Kidney glomerular epithelial cell (primary cell): ENCODE data around the gene ZNF462.

ENCODE experiments used
- DNase-seq: peaks from one replicate; lab custom pipeline; 2025; lab: John Stamatoyannopoulos, UW

ZNF462 gene

DNA sequence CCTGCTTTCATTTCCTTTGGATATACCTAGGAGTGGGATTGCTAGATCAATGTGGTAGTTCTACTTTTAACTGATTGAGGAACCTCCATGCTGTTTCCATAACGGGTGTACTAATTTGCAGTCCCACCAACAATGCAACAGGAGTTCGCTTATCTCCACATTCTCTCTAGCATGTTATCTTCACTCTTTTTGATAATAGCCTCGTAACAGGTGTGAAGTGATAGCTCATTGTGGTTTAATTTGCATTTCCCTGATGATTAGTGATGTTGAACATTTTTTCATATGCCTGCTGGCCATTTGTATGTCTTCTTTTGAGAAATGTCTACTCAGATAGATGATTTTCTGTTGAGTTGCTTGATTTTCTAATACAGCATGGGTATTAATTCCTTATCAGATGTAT is 142.2 kb downstream of the ZNF462 start:
- no peak for DNase-seq

DNA sequence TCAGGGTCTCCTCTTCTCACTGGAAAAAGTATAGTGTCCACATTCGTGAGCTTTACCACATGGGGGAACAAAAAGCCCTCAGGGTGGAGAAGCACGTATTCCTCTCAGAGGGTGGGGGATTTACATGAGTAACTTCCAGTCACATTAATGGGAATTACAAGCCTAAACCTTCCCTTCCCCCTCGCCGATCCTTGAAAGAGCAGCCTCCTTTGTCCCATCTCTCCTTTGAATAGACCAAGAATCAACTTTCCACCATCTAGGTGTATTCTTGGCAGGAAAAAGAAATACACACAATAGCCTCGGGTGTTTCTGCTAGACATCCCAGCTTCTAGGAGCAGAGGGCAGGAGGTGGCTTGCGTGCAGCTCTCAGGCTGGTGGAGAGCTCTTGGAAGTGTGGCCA is 144.4 kb downstream of the ZNF462 start:
- DNase-seq, result no peak

DNA sequence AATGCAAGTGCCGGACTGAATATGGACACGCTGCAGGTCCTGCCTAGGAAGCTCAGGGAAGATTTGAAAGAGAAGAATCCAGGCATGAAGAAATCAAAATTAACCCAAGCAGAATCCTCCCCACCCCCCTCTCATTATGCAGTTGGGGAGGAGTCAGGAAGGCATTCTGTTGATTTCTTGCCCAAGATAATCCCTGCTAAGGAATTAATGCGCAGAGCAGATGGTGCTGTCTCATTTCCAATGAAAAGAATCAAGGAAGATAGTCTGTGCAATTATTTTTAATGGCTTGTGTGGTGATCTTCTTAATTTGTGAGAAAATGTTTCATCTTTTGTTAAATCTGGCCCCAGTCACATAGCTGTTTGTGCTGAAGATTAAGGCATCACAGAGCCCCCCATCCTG is 145.0 kb downstream of the ZNF462 start:
- no peak for DNase-seq

DNA sequence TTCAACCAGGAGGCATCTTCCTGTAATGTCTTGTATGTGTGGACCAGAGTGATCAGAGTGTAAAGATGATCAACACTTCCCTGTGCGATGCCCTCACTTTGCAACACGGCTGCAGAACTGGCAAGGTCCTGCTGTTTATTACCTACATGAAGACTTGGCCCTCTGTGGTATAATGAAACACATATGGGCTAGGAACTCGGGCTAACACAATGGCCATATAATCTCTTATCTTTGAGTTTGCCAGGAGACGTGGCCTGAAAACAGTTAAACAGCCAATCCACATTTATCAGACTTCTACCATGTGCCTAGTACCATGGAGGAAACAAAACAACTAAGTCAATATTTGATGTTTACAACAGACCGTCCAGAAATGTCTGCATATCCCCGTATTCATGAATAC is 145.5 kb downstream of the ZNF462 start:
- DNase-seq, result no peak

DNA sequence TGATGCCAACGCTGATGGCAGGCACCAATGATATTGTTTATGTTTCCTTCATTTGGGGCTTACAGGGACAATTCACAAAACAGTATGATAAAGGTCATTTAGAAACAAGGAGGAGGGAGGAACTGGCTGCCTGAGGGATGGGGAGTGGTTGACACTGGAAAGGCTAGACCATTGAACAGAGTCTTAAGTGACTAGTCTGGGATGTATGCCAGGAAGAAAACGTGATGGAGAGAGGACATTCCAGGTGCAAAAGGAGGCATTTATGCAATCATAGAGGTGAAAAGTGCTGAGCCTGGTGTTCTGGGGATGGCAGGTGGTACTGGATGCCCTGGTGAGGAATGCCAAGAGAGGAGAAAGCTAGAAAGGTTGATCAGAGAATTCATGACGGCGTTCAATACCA is 153.4 kb downstream of the ZNF462 start:
- DNase-seq, result no peak

DNA sequence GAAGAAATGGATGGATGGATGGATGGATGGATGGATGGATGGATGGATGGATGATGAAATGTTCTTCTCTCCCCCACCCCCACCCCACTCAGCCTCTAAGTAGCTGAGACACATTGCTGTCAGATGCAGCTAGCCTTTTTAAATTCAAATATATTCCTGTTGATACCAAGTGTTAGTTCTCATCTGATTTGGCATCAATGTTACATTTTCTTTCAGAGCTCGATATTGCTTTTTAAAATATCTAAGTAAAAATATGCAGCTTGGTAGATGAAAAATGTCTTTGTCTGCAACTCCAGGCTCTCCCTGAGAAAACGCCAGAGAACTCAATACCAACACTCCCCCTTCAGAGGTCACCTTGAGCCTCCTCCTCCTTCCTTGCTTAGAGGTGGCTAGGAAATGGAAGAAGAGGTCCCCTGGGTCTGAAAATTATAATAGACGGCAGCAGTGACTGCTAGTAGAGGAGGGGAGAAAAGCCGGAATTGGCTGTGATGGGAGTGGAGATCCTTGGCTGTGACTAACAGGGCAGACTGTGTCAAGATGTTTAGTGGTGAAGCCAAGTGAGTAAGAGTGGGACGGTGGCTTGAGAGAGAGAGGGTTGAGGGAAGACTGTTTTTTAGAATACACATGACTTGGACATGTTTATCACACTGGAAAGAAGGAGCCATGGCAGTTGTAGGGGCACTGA is 156.0 kb downstream of the ZNF462 start:
- peak; percentile 44 for DNase-seq

DNA sequence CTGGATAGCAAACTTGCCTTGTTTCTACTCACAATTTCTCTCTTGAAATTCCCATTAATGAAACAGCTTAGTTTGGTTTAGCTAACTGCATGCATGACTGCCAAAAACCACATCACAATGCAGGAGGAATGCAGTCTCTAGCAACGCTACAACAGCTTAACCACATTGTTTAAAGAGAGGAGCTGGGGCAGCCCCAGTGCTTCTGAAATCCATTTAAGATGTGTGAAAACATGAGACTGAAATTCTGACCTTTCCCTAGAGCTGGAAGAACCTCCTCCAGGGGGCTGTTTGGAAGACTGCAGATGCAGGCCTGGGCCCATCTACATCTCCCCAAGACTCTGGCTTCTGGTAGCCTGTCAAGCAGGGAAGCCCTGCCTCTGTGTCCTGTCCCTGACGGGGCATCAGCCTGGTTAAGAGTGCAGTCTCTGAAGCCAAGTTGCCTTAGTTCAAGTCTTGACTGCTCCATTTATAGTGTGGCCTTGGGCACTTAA is 157.1 kb downstream of the ZNF462 start:
- peak; percentile 90 for DNase-seq

DNA sequence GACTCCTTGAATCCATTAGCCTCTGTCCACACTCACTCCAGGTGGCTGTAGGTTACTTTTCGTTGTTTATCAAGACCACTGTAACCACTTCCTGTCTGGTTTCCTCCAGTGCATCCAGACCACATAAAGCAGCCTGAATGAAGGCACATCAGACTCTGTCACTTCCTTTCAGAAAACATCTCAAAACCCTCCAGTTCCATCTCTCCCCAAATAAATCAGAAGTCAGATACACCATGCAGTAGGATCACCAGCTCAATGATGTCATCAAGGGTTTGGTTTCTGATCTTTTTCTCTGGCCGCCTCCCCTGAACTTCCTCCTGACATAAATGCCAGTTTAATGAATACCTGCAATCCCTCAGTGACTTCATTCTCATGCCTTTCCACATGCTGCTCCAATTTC is 161.2 kb downstream of the ZNF462 start:
- DNase-seq, result peak; percentile 78

DNA sequence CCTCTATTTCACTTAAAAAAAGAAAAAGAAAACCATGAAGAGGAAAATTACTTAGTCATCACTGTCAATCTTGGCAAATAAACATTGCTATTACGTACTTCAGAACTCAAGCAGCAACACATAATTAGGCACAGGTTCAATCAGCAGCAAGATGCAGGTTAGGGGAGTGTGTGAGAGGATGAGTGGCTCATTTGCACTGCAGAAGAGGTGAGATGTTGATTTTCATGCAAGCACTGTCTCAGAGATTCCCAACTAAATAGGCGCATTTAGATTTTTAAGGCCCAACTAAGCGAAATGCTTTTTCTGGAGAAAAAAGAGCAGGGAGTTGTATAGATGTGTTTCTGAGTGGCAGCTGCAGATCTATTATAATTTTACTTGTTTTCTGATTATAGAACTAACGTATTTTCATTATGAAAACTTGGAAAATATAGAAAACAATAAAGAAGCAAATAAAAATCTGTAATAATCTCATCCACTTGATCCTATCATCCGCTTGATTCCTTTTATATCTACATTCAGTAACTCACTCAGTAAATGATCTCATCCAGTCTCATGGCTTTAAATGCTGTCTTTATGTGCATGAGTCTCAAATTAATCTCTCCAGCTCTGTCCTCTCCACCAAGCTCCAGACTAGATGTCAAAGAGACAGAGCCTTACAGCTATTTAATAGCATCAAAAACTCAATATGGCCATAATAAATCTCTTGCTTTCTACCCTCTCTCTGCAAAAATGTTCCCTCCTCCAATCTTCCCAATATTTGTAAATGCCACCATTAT is 162.5 kb downstream of the ZNF462 start:
- no peak for DNase-seq

DNA sequence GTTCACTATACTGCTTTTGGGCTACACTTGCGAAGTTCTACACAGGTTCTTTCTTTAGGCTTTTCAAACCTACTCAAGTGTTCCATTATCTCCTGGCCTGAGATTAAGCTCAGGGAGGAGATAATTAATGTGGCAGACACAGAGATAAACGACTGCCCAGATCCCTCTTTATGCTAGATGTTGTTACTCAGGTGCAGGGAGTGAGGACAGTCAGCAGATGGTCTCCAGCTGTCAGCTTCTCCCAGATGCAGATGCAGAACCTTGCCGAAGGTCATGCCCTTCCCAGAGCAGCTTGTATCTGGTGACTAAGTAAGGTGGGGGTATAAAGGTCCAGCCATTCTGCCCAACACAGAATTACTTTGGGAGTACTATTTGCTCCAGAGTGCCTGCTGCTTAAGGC is 166.2 kb downstream of the ZNF462 start:
- no peak for DNase-seq

DNA sequence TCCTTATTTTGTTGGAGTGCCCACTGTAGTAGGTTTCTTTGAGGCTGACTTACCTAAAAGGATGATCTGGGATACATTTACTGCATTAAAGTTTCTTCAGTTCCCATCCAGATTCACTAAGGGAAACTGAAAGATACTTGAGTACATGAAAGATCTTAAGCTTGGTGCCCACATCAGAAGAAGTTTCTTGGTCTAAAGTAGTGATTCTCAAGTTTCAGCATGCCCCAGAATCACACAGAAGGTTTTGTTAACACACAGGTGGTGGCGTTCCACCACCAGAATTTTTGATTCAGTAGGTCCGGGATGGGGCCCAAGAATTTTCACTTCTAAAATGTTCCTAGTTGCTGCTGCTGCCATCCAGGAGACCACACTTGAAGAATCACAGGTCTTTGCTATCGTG is 171.0 kb downstream of the ZNF462 start:
- DNase-seq, result no peak

DNA sequence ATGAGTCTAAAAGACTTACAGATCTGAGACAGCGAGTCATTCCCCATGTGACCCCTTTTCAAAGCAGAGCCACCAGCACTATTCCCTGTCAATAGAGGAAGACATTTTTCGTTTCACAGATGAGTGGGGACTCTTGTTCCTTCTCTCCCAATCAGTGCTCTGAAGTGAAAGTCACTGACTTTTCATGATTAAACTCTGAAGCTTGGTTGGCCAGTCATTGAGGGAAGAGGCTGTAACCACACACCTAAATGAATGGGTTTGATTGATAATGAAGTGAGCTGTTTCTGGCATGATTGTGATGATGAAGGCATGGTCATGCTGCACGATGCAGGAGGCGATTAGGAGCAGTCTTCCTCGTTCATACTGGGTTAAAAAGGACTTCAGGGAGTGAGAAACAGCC is 171.9 kb downstream of the ZNF462 start:
- no peak for DNase-seq

DNA sequence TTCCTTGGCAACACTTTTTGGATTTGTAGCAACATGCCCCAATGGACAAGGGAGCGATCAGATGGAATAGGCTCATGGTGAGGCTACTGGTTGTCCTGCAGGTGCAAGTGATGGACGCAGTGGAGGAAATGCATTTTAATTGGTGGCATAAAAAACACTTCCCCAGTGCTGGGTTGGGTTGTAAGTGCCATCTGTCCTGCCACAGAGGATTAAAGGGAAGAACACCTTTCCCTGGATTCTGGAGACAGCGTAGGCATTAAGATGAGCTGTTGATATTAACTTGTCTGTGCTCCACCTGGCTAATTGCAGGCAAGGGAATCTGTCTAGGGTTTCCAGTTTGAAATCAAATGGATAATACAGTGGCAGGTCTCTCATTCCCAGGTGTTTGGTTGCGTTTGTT is 173.4 kb downstream of the ZNF462 start:
- DNase-seq, result no peak

DNA sequence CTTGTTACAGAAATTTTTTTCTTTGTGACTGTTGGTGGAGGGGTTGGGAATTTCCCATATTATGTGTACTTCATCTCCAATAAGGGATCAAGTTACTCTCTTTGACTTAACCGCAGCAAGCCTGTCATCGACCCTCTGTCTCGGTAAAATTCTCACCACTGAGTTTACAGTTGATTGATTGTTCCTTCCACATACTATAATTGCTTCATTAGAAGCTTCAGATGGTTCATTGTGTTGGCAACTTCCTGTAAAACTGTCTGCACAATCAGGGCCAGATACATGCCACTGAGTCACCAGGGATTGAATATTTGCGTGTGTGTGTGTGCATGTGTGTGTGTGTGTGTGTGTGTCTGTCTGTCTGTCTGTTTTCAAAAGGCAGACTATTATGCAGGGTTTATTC is 176.6 kb downstream of the ZNF462 start:
- peak; percentile 82 for DNase-seq

DNA sequence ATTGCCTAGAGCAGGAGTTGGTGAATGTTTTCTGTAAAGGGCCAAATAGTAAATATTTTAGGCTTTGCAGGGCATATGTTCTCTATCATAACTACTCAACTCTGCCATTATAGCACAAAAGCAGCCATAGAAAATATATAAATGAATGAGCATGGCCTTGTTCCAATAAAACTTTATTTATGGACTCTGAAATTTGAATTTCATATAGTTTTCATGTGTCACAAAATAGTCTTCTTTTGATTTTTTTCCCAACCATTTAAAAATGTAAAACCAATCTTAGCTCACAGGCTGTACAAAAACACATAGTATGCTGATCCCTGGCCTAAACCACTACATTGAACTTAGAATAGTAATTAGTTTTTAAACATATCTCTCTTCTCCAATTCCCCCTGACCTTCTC is 179.6 kb downstream of the ZNF462 start:
- DNase-seq, result no peak

DNA sequence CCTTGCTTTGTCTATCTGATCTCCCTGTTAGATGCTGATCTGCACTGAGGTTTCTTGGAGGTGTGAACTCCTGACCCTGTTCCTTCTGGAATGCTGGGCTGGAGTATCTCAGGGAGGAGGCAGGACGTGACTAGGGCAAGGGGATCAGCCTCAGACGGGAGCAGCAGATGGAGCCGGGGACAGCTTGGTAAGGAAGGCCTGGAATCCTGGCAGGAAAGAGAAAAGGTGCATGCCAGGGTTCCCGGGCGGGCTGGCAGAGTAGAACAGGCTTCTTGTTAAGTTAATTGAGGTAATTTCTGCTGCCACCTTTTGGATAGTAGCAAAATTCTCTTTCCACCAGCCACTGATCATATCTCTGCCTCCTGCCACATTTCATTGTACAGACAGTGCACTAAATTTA is 180.9 kb downstream of the ZNF462 start:
- no peak for DNase-seq

DNA sequence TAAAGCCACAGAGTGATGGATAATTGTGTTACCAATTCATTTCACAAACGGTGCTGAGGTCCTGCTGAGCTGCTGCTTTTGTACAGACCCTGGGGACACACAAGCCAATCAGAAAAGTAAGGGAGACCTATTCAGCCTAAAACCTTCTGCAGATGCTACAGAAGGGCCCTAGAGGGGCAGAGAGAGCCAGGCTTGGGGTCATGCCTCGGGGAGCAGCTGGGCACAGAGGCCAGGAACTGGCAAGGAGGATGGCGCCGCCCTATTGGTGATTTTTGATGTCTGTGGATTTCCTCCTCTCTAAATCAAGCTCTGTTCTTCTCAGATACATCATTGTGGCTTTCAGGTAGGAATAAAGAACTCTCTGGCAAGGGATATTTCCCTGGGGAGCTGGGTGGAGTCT is 181.9 kb downstream of the ZNF462 start:
- no peak for DNase-seq

DNA sequence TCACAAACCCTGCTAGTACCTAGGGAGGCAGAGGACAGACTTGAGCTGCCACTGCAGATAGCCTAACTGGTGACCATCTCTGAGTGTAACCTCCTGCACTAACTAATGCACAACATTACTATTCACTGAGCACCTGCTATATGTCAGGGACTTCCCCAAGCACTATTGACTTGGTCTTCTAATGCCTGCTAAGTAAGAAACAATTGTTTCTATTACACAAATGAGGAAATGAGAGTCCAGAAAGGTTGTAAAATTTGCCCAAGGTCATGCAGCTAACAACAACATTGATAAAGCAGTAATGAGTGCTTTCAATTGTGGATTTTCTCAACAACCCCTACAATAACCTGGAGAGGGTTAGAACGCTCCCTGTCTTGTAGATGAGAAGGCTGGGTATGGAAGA is 183.7 kb downstream of the ZNF462 start:
- DNase-seq, result no peak

DNA sequence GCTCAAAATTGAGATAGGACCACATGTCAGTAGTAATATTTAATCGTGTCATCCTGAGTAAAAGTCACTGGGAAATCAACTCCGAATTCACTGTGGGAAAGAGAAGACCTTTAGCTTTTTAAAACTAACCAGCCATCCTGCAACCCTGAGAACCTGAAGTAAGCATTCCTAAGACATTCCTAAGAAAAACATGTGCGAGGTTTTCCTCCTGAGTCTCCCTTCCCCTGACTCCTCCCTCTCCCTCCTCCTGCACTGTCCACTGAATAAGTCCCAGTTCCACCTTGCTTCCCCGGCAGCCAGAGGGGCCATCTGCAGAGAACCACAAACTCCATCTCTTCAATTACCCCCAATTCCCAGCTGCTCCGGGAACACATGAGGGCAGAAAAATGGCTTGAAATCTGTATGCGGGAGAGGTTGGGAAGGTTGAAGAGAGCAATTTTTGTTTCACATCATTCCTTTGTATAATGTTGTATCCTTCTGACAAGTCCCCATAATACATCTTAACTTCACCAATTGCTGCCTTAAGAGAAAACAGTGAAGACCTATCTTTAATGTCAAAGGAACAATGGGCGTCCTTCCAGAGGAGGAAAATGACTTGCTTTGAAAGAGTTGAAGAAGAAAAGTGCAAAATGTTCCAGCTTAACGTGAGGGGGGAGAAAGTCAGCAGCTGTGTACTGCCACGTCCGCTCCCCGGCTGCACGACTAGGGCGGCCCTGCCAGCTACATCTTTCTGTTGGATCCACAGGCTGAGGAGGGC is 186.3 kb downstream of the ZNF462 start:
- DNase-seq, result no peak

DNA sequence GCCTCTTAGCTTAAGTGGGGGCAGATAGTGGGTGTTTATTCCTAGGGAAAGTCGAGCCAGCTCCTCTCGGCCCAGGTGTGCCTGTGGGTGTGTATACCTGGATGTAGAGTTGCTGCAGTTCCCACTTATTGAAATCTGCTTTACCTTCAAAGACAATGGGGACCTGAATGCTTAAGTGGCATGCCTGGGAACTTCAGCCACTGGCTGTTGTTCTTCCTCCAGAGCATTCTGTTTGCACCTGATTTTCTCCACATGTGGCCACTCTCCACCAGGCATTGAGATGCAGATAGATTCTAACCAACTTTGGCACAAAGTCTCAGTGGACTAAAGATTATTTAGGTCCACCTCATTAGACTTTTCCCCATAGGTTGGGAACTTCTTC is 186.8 kb downstream of the ZNF462 start:
- DNase-seq, result no peak

DNA sequence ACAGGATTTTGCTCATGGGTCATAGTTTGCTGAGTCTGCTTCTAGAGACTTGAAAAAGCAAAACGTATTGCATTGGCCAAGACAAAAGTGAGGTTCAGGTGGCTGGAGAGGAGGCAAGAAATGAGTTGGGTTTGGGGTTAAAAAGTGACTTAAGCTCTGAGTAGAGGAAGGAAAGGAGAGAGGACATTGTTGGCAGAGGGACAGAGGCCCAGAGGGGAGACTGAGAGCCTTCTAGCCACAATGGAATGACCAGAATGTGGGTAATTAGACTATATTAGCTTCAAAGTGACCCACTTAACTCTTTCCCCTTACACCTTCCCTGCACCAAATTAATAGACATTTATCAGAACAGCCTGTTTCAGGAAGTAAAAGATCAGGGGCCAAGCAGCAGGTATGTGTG is 188.4 kb downstream of the ZNF462 start:
- DNase-seq, result no peak

DNA sequence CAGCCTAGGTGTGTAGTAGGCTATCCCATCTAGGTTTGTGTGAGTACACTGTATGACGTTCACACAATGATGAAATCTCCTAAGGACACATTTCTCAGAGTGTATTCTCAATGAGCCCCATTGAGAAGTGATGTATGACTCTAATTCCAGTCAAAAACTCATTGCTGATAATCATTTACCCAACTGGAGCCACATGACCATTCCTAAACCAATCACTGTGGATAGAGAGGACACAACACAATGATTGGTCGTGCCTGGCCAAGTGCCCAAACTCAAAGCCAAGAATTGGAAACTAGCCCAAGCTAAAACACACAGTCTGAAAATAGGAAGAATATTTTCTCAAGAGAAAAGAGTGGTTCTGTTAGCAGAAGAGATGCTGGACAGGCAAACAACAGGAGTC is 191.2 kb downstream of the ZNF462 start:
- no peak for DNase-seq

DNA sequence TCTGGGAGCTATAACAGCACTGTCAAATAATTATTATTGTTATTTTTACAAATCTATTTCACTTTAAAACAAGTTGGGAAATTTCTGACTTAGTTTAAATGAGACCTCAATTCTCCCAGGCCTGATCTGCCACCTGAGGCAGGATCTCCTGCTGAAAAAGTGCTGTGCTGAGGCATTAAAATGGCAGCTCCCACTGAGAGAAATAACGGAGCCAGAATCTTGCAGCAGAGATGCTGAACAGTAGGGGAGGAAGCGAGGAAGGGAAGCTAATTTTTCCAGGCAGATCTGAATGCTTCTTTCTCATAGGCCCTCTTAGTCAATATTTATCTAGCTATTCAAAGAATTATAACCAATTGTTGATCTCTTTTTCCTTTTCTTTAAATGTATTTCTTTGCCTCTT is 196.3 kb downstream of the ZNF462 start:
- no peak for DNase-seq
